Stimulated activated CD4-positive, alpha-beta T cell treated with anti-CD3 and anti-CD28 coated beads, Interleukin-4, amount 100 ng/mL, for 48 hours (primary cell): ENCODE measurements around the gene ADCK1.
"Not testable (repeated sequence)": the region's sequence is repeated elsewhere in the genome, so short reads cannot be mapped to it uniquely, and the experiment has no call there.

Experiments
- DNase-seq, 2 donors: peaks; one replicate each; pipeline ENCODE4 v3.0.0-alpha.2; 2020; ENCODE audit warnings: low read depth in 2 of 2

ADCK1 gene

GRCh38 chr14:77808250-77808649, 8.3 kb downstream of the ADCK1 start:
- no peak for DNase-seq

GRCh38 chr14:77809011-77809410, 9.1 kb downstream of the ADCK1 start:
- no peak for DNase-seq

GRCh38 chr14:77812028-77812427, 12.1 kb downstream of the ADCK1 start:
- DNase-seq = no peak

- DNase-seq = not testable (repeated sequence)
These were observed 12.8 kb downstream of the ADCK1 start for GRCh38 chr14:77812682-77813081.

GRCh38 chr14:77822307-77822706, 22.4 kb downstream of the ADCK1 start:
- DNase-seq = no peak

GRCh38 chr14:77822741-77823140, 22.8 kb downstream of the ADCK1 start:
- DNase-seq = no peak

GRCh38 chr14:77823378-77823777, 23.5 kb downstream of the ADCK1 start:
- DNase-seq = no peak

- no peak for DNase-seq
These were observed 26.1 kb downstream of the ADCK1 start for GRCh38 chr14:77825895-77826519.

- DNase-seq = no peak
These were observed 30.8 kb downstream of the ADCK1 start for GRCh38 chr14:77830692-77831091.

- no peak for DNase-seq
These were observed 32.4 kb downstream of the ADCK1 start for GRCh38 chr14:77832297-77832696.

- DNase-seq = no peak
These were observed 38.0 kb downstream of the ADCK1 start for GRCh38 chr14:77837926-77838325.

- no peak for DNase-seq
These were observed 39.1 kb downstream of the ADCK1 start for GRCh38 chr14:77838831-77839511.

- DNase-seq = no peak
These were observed 43.3 kb downstream of the ADCK1 start for GRCh38 chr14:77843195-77843594.

- DNase-seq = no peak
These were observed 43.7 kb downstream of the ADCK1 start for GRCh38 chr14:77843651-77844050.

GRCh38 chr14:77844802-77845201, 44.9 kb downstream of the ADCK1 start:
- no peak for DNase-seq

- no peak for DNase-seq
These were observed 48.1 kb downstream of the ADCK1 start for GRCh38 chr14:77848031-77848430.

- DNase-seq = no peak
These were observed 49.8 kb downstream of the ADCK1 start for GRCh38 chr14:77849711-77850110.

- no peak for DNase-seq
These were observed 54.0 kb downstream of the ADCK1 start for GRCh38 chr14:77853919-77854318.

- no peak for DNase-seq
These were observed 57.0 kb downstream of the ADCK1 start for GRCh38 chr14:77856941-77857340.

GRCh38 chr14:77859934-77860570, 60.1 kb downstream of the ADCK1 start:
- DNase-seq = no peak

- DNase-seq = no peak
These were observed 61.3 kb downstream of the ADCK1 start for GRCh38 chr14:77861201-77861600.

- DNase-seq = peak; percentile 65 to 85
These were observed 62.4 kb downstream of the ADCK1 start for GRCh38 chr14:77862154-77862786.

GRCh38 chr14:77864085-77864484, 64.2 kb downstream of the ADCK1 start:
- no peak for DNase-seq
